Thyroid gland (tissue), 4 donors: ENCODE results near the gene APOO. TPM values are rescaled to one million over a fixed set of nuclear protein-coding genes. Genes with fewer than 3 reads are reported as not detected.
"Not testable (repeated sequence)": the region's sequence is repeated elsewhere in the genome, so short reads cannot be mapped to it uniquely, and the experiment has no call there.

Experiments
- DNase-seq, 2 donors: peaks; one replicate each; pipeline ENCODE4 v3.0.0-alpha.2; 2019
- H3K27ac ChIP-seq, 3 donors: fragments of 200-600 bp; sonication (generic); 1 replicate in 2 of 3; 2 replicates in 1 of 3; pipeline ENCODE4 v1.5.1; 2016 to 2019; ENCODE audit warnings: mild to moderate bottlenecking in 1 of 3, moderate library complexity in 1 of 3
- H3K27me3 ChIP-seq: fragments of 200-600 bp; sonication (generic); one replicate; pipeline ENCODE4 v1.5.1; 2019
- H3K36me3 ChIP-seq, 2 donors: fragments of 200-600 bp; sonication (generic); one replicate each; pipeline ENCODE4 v1.5.1; 2016 to 2019
- H3K4me1 ChIP-seq, 2 donors: fragments of 200-600 bp; sonication (generic); one replicate each; pipeline ENCODE4 v1.5.1; 2017 to 2019
- H3K4me3 ChIP-seq, 3 donors: fragments of 200-600 bp; sonication (generic); replicated peaks in 1 of 3; 1 replicate in 2 of 3; 2 replicates in 1 of 3; pipeline ENCODE4 v1.5.1; 2016; ENCODE audit warnings: mild to moderate bottlenecking in 1 of 3
- H3K9me3 ChIP-seq: fragments of 200-600 bp; sonication (generic); one replicate; pipeline ENCODE4 v1.5.1; 2017
- POLR2A ChIP-seq, 2 donors: fragments of 450-650 bp; IDR thresholded peaks; one replicate each; pipeline ENCODE4 v1.6.1; 2017; ENCODE audit warnings: antibody characterized with exemption in 2 of 2, mild to moderate bottlenecking in 2 of 2, moderate library complexity in 1 of 2
- WGBS, 2 donors: methylation state at CpG; one replicate each; pipeline ENCODE4 v1.1.5; 2017; 5-methylcytosine and 5-hydroxymethylcytosine counted together
- intact Hi-C: fragments of 100-400 bp; cut with DNase I; formaldehyde crosslinking; loops from one replicate; pipeline ENCODE4 v1.15.1; 2023
- total RNA-seq, 4 donors: library from RNA; depleted of rRNA; stranded (reverse); fragments of >200 nt; gene quantifications; one replicate each; pipeline ENCODE4 v1.2.3, GENCODE V29; 2016
- TF ChIP-seq, protein P1 (sequence below), 6 experiments: fragments of 200-600 bp in 3 of 6; fragments of 450-650 bp in 3 of 6; sonication (generic) in 3 of 6; IDR thresholded peaks; one replicate each; pipeline ENCODE4 v1.5.1; 2016 to 2019; ENCODE audit warnings: antibody characterized with exemption in 6 of 6, mild to moderate bottlenecking in 2 of 6, inconsistent platforms in 1 of 6, moderate library complexity in 1 of 6

The APOO gene
- total RNA-seq, 4 donors from 2014 or later, result 12.6 to 34.8 (median 22.5) TPM

- Histone ChIP-seq H3K4me1 (peaks cover 5 to 38% of the 10 kb centered on the region in 2 donors), H3K27me3 (no peaks in the 10 kb centered on the region), H3K27ac (peak overlapping the region; percentile 33 to 66 (median 55)), H3K9me3 (no peaks in the 10 kb centered on the region), H3K4me3 (no peak overlapping the region), H3K36me3 (no peaks in the 10 kb centered on the region)
- 83 to 98% methylated on average over 3 of the region's 3 CpGs for WGBS, 2 donors
- TF ChIP-seq, protein P1, sequence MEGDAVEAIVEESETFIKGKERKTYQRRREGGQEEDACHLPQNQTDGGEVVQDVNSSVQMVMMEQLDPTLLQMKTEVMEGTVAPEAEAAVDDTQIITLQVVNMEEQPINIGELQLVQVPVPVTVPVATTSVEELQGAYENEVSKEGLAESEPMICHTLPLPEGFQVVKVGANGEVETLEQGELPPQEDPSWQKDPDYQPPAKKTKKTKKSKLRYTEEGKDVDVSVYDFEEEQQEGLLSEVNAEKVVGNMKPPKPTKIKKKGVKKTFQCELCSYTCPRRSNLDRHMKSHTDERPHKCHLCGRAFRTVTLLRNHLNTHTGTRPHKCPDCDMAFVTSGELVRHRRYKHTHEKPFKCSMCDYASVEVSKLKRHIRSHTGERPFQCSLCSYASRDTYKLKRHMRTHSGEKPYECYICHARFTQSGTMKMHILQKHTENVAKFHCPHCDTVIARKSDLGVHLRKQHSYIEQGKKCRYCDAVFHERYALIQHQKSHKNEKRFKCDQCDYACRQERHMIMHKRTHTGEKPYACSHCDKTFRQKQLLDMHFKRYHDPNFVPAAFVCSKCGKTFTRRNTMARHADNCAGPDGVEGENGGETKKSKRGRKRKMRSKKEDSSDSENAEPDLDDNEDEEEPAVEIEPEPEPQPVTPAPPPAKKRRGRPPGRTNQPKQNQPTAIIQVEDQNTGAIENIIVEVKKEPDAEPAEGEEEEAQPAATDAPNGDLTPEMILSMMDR (IDR thresholded peaks at IDR 0.05), result no peak
- no peak for TF ChIP-seq POLR2A (IDR thresholded peaks at IDR 0.05)
- intact Hi-C loops, result loop anchor here (5.0 kb wide), 1 partner anchor 209 kb away; no protein-coding TSS in a partner anchor
- no peak for DNase-seq
These were observed 6.7 kb downstream of the APOO start for GRCh38 chrX:23901060-23901459.

- Histone ChIP-seq H3K9me3 (no peaks in the 10 kb centered on the region), H3K27ac (peak overlapping the region; percentile 33 to 66 (median 55)), H3K27me3 (no peaks in the 10 kb centered on the region), H3K4me1 (peaks cover 5 to 38% of the 10 kb centered on the region in 2 donors), H3K4me3 (no peak overlapping the region), H3K36me3 (no peaks in the 10 kb centered on the region)
- no peak for DNase-seq
- intact Hi-C loops, result loop anchor here (5.0 kb wide), 1 partner anchor 208 kb away; no protein-coding TSS in a partner anchor
- TF ChIP-seq, protein P1 (IDR thresholded peaks at IDR 0.05), result no peak
- TF ChIP-seq POLR2A (IDR thresholded peaks at IDR 0.05), result no peak
- 66 to 67% methylated on average over 10 to 12 of the region's 12 CpGs for WGBS, 2 donors
These were observed 7.4 kb downstream of the APOO start for GRCh38 chrX:23900220-23900797.

DNA sequence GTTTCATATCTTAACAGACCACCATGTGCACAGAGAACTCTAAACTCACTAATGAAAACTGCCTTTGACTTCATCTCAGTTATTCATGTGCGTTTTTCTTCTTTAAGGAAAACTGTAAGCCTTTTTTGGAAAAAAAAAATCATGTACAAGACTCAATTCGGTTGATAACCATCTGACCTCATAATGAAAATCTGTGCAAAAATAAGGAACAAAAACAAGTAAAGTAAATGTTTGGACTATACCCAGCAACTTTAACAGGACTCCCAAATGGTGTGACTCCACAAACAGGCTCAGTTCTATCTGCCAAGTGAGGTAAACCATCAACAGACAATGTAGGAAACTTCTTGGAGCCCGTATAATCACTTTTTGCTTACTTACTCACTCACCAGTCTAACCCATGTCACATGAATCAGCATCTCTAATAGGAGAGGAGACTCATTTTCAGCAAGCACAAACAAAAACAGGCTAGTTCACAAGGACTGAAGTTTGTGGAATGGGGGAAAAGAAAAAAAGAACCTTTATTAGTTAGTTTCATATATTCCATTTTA is 9.3 kb downstream of the APOO start:
- Histone ChIP-seq H3K9me3 (no peaks in the 10 kb centered on the region), H3K4me3 (no peak overlapping the region), H3K27ac (peak overlapping the region in 2 of 3 donors; percentile 38 to 45), H3K27me3 (no peaks in the 10 kb centered on the region), H3K36me3 (no peaks in the 10 kb centered on the region), H3K4me1 (peaks cover 5 to 38% of the 10 kb centered on the region in 2 donors)
- WGBS, 2 donors, result 70 to 71% methylated on average over 3 of the region's 3 CpGs
- intact Hi-C loops, result no loop called here
- TF ChIP-seq, protein P1 (IDR thresholded peaks at IDR 0.05), result no peak
- TF ChIP-seq POLR2A (IDR thresholded peaks at IDR 0.05), result no peak
- DNase-seq, result no peak

DNA sequence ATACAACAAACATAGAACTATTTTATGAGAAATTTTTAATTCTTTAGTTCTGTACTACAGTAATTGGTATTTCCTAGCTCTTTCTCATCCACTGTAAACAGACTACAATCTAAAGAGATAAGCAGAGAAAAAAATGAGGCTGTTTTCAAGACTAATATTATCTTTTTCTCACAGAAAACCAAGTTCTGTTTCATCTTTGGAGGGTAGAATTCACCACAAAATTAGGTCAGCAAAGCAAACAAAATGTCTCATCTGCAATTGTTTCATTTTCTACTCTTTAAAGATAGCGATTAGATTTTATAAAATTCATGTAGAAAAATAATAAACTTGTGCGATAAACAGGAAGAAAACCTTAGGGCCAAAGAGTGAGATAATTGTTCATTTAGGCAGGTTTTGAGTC is 10.8 kb downstream of the APOO start:
- Histone ChIP-seq H3K4me1 (peaks cover 1 to 34% of the 10 kb centered on the region in 2 donors), H3K27me3 (no peaks in the 10 kb centered on the region), H3K9me3 (no peaks in the 10 kb centered on the region), H3K4me3 (no peak overlapping the region), H3K27ac (no peak overlapping the region), H3K36me3 (no peaks in the 10 kb centered on the region)
- DNase-seq, result no peak
- TF ChIP-seq POLR2A (IDR thresholded peaks at IDR 0.05), result no peak
- TF ChIP-seq, protein P1 (IDR thresholded peaks at IDR 0.05), result no peak
- WGBS, 2 donors, result 70 to 88% methylated on average over 2 of the region's 2 CpGs
- intact Hi-C loops, result no loop called here

DNA sequence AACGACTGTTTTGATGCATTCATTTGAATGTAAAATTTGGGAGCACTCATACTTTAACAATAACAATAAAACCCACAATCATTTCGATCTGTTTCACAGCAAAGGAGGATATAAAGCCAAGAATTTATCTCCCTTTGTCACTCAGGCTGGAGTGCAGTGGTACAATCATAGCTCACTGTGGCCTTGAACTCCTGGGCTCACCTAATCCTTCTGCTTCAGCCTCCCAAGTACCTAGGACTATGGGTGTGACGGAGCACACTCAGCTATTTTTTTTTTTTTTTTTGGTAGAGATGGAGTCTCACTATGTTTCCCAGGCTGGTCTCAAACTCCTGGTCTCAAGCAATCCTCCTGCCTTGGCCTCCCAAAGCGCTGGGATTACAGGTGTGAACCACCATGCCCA is 11.2 kb downstream of the APOO start:
- H3K27ac ChIP-seq, DNase-seq, intact Hi-C loops, H3K9me3 ChIP-seq, H3K27me3 ChIP-seq, H3K4me3 ChIP-seq, H3K36me3 ChIP-seq: not testable (repeated sequence)
- peaks cover 0 to 30% of the 10 kb centered on the region in 2 donors for H3K4me1 ChIP-seq
- 93 to 94% methylated on average over 4 of the region's 4 CpGs for WGBS, 2 donors

DNA sequence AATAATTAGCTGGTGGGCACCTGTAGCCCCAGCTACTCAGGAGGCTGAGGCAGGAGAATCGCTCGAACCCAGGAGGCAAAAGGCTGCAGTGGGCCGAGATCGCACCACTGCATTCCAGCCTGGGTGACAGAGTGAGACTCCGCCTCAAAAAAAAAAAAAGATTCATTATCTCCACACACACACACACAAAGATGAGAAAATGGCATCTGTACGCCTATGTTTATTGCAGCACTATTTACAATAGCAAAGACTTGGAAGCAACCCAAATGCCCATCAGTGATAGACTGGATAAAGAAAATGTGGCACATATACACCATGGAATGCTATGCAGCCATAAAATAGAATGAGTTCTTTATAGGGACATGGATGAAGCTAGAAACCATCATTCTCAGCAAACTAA is 12.7 kb downstream of the APOO start:
- H3K36me3 ChIP-seq, DNase-seq, H3K4me3 ChIP-seq, intact Hi-C loops, H3K27me3 ChIP-seq, H3K9me3 ChIP-seq, H3K27ac ChIP-seq: not testable (repeated sequence)
- peaks cover 0 to 15% of the 10 kb centered on the region in 2 donors for H3K4me1 ChIP-seq
- 97 to 98% methylated on average over 6 of the region's 6 CpGs for WGBS, 2 donors
